B cell (primary cell): ENCODE results near the gene BID.

Source experiments
- CTCF ChIP-seq: fragments of 200-600 bp; IDR thresholded peaks from one replicate; pipeline ENCODE4 v1.8.0; 2022; ENCODE audit warnings: antibody characterized with exemption, mild to moderate bottlenecking
- EZH2 ChIP-seq: IDR thresholded peaks from 2 replicates; pipeline ENCODE4 v1.6.1; 2012; ENCODE audit warnings: borderline replicate concordance, low read depth, mild to moderate bottlenecking, moderate library complexity, low read length; ENCODE audit not compliant: insufficient read depth, poor library complexity, severe bottlenecking

GRCh38 chr22:17815703-17816254 lies 41.5 kb upstream of the BID start:
- TF ChIP-seq CTCF (no peak), EZH2 (no peak)
